Progenitor cell of endocrine pancreas (in vitro differentiated cells): ENCODE data around the gene ADAMTS12. TPM values are rescaled to one million over a fixed set of nuclear protein-coding genes. Genes with fewer than 3 reads are reported as not detected.

ENCODE experiments used
- DNase-seq: peaks from one replicate; pipeline ENCODE4 v3.0.0; 2021; ENCODE audit warnings: low spot score; ENCODE audit not compliant: unreplicated experiment
- H3K27ac Mint-ChIP-seq: 2 replicates; pipeline ENCODE4 v1.8.0; 2021; ENCODE audit warnings: mild to moderate bottlenecking, moderate library complexity, mixed read lengths
- H3K27me3 Mint-ChIP-seq: 2 replicates; pipeline ENCODE4 v1.8.0; 2021; ENCODE audit warnings: mixed read lengths
- H3K36me3 Mint-ChIP-seq: 2 replicates; pipeline ENCODE4 v1.8.0; 2022; ENCODE audit warnings: mixed read lengths; ENCODE audit not compliant: insufficient read depth
- H3K4me1 Mint-ChIP-seq: 2 replicates; pipeline ENCODE4 v1.8.0; 2021; ENCODE audit warnings: low read depth, mixed read lengths
- H3K4me3 Mint-ChIP-seq: 2 replicates; pipeline ENCODE4 v1.8.0; 2021; ENCODE audit warnings: low read depth, mild to moderate bottlenecking, moderate library complexity, mixed read lengths
- H3K9me3 Mint-ChIP-seq: 2 replicates; pipeline ENCODE4 v1.8.0; 2021; ENCODE audit warnings: low read depth, mixed read lengths
- total RNA-seq: library from RNA; stranded (reverse); gene quantifications from 2 replicates; pipeline ENCODE4 v1.2.1, GENCODE V29; 2021
- TF ChIP-seq, protein P1 (sequence below): fragments of 200-600 bp; sonication (generic); IDR thresholded peaks from one replicate; pipeline ENCODE4 v1.5.0; 2021; ENCODE audit warnings: antibody characterized with exemption, mild to moderate bottlenecking; ENCODE audit not compliant: unreplicated experiment

Gene ADAMTS12
- total RNA-seq, 1 donor from 2014 or later: 5.2 TPM

GRCh38 chr5:33637011-33637410 is 254.8 kb downstream of the ADAMTS12 start:
- TF ChIP-seq, protein P1, sequence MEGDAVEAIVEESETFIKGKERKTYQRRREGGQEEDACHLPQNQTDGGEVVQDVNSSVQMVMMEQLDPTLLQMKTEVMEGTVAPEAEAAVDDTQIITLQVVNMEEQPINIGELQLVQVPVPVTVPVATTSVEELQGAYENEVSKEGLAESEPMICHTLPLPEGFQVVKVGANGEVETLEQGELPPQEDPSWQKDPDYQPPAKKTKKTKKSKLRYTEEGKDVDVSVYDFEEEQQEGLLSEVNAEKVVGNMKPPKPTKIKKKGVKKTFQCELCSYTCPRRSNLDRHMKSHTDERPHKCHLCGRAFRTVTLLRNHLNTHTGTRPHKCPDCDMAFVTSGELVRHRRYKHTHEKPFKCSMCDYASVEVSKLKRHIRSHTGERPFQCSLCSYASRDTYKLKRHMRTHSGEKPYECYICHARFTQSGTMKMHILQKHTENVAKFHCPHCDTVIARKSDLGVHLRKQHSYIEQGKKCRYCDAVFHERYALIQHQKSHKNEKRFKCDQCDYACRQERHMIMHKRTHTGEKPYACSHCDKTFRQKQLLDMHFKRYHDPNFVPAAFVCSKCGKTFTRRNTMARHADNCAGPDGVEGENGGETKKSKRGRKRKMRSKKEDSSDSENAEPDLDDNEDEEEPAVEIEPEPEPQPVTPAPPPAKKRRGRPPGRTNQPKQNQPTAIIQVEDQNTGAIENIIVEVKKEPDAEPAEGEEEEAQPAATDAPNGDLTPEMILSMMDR: no peak

GRCh38 chr5:33635582-33635981 is 256.2 kb downstream of the ADAMTS12 start:
- Mint-ChIP-seq H3K36me3 (no peaks in the 10 kb centered on the region), H3K4me1 (peaks cover 3% of the 10 kb centered on the region), H3K27ac (no peak overlapping the region), H3K4me3 (no peak overlapping the region), H3K9me3 (no peaks in the 10 kb centered on the region), H3K27me3 (no peaks in the 10 kb centered on the region)
- TF ChIP-seq, protein P1: no peak
- DNase-seq: no peak

More at GRCh38 chr5:33637011-33637410, 254.8 kb downstream of the ADAMTS12 start:
- Mint-ChIP-seq H3K4me3 (no peak overlapping the region), H3K27ac (no peak overlapping the region), H3K9me3 (no peaks in the 10 kb centered on the region), H3K27me3 (no peaks in the 10 kb centered on the region), H3K36me3 (no peaks in the 10 kb centered on the region), H3K4me1 (peaks cover 8% of the 10 kb centered on the region)
- no peak for DNase-seq

DNA sequence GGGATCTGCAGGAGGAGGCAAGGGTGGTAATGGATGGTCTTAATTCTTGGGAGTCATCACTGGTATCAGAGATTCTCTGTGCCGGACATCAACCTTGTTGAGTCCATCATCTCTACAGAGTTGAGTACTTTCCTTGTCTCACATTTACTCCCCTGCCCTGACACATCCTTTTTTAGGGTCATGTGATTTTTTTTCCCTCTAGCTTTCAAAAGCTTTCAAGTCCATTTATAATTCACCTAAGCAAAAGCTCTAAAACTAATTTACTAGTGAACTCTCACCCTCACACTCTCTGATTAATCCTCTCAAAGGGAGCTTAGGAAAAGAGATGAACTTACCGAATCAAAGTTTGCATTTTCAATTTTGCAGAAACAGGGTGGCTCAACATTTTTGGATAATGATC is 258.1 kb downstream of the ADAMTS12 start:
- no peaks in the 10 kb centered on the region for H3K27me3 Mint-ChIP-seq
- H3K4me3 Mint-ChIP-seq: no peak overlapping the region
- no peak overlapping the region for H3K27ac Mint-ChIP-seq
- peaks cover 3% of the 10 kb centered on the region for H3K4me1 Mint-ChIP-seq
- H3K9me3 Mint-ChIP-seq: no peaks in the 10 kb centered on the region
- DNase-seq: no peak
- no peaks in the 10 kb centered on the region for H3K36me3 Mint-ChIP-seq
- TF ChIP-seq, protein P1: no peak

GRCh38 chr5:33631786-33632185 is 260.0 kb downstream of the ADAMTS12 start:
- no peaks in the 10 kb centered on the region for H3K9me3 Mint-ChIP-seq
- H3K27me3 Mint-ChIP-seq: no peaks in the 10 kb centered on the region
- H3K36me3 Mint-ChIP-seq: no peaks in the 10 kb centered on the region
- no peak overlapping the region for H3K27ac Mint-ChIP-seq
- TF ChIP-seq, protein P1: no peak
- DNase-seq: no peak
- H3K4me1 Mint-ChIP-seq: peaks cover 3% of the 10 kb centered on the region
- no peak overlapping the region for H3K4me3 Mint-ChIP-seq

- no peaks in the 10 kb centered on the region for H3K36me3 Mint-ChIP-seq
- H3K27ac Mint-ChIP-seq: no peak overlapping the region
- H3K9me3 Mint-ChIP-seq: no peaks in the 10 kb centered on the region
- peaks cover 3% of the 10 kb centered on the region for H3K4me1 Mint-ChIP-seq
- no peak for DNase-seq
- H3K4me3 Mint-ChIP-seq: no peak overlapping the region
- no peaks in the 10 kb centered on the region for H3K27me3 Mint-ChIP-seq
- TF ChIP-seq, protein P1: no peak
Observed at GRCh38 chr5:33631139-33631538, 260.7 kb downstream of the ADAMTS12 start.
